ENCODE results near the gene IP6K1.
A peak's percentile ranks its signal among the peaks of the same experiment; 100 is the strongest.

IP6K1 gene

DNA sequence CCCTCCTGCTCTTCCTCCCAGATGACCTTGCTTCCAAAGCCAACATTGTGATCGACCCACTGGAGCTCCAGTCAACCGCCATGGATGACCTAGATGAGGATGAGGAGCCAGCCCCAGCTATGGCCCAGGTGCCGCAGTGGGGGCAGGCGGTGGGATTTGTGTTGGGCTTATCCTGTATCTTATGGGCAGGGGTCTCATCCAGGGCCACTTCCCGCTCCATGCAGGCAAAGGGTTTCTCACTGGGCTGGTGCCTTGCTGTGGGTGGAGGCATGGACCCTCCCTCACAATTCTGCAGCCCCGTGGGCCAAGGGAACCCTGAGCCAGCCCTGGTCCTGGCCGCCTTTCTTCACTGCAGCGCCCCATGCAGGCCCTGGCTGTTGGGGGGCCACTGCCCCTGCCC lies 81.7 kb downstream of the IP6K1 start:
- TF ChIP-seq, protein P1, sequence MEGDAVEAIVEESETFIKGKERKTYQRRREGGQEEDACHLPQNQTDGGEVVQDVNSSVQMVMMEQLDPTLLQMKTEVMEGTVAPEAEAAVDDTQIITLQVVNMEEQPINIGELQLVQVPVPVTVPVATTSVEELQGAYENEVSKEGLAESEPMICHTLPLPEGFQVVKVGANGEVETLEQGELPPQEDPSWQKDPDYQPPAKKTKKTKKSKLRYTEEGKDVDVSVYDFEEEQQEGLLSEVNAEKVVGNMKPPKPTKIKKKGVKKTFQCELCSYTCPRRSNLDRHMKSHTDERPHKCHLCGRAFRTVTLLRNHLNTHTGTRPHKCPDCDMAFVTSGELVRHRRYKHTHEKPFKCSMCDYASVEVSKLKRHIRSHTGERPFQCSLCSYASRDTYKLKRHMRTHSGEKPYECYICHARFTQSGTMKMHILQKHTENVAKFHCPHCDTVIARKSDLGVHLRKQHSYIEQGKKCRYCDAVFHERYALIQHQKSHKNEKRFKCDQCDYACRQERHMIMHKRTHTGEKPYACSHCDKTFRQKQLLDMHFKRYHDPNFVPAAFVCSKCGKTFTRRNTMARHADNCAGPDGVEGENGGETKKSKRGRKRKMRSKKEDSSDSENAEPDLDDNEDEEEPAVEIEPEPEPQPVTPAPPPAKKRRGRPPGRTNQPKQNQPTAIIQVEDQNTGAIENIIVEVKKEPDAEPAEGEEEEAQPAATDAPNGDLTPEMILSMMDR (IDR thresholded peaks at IDR 0.05; ENCODE audit: low read depth, low read length) = no peak
- H3K4me3 ChIP-seq (ENCODE audit: low read depth, low read length) = no peak overlapping the region

DNA sequence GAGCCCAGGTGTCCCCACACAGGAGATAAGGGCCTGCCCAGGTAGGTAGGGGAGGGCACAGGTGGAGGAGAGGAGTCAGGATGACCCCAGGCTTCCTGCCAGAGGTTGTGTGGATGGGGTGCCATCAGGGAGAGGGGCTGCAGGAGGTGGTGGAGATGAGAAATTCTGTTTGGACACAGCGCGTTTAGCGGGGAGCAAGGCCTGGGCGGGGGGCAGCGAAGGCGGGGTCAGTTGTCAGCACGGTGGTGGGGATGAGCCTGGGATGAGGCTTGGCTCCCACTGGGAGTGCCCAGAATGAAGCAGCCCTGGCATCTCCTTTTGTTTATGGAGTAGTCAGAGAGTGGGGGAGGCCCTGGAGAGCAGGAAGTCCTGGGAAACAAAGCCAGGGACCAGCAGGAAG lies 82.4 kb downstream of the IP6K1 start:
- H3K4me3 ChIP-seq (ENCODE audit: low read depth, low read length) = no peak overlapping the region
- TF ChIP-seq, protein P1 (IDR thresholded peaks at IDR 0.05; ENCODE audit: low read depth, low read length) = no peak

DNA sequence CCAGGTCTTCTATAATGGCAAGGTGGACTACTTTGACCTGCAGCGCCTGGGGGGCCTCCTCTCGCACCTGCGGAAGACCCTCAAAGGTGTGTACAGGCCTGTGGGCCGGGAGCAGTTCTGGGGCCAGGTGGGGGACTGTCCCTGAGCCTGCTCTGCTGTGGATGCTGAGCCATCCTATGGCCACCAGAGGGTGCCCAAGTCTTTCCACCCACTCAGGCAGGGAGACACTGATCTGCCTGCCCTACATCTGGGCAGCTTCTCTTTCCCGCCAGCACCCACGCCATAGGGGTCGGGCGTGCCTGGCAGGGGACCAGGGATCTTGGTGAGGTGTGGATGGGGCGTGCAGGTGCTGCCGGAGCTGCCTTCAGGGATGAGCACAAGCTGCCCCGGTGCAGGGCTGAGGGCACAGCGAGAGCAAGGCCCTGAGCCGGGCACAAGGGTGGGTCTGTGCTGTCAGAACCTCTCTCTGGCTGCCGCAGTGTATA lies 82.9 kb downstream of the IP6K1 start:
- TF ChIP-seq, protein P1 (IDR thresholded peaks at IDR 0.05; ENCODE audit: low read depth, low read length) = peak; percentile 93
- H3K4me3 ChIP-seq (ENCODE audit: low read depth, low read length) = no peak overlapping the region

DNA sequence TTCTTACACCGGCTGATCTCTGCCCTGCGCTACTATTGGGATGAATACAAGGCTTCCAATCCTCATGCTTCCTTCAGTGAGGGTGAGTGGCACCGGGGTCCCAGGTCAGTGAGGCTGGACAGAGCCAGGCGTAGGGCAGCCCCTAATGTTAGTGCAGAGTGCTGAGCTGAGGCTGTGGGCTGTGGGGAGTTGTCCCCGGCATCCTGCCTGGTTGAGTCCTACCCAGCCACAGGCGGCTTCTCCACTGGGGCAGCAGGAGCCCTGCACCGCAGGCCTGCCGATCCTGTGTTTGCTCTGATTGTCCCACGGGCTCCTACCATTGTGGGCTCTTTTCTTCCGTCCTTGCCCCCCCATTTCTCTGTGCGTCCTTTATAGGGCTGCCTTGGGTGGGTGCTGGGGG lies 83.7 kb downstream of the IP6K1 start:
- TF ChIP-seq, protein P1 (IDR thresholded peaks at IDR 0.05; ENCODE audit: low read depth, low read length) = no peak
- H3K4me3 ChIP-seq (ENCODE audit: low read depth, low read length) = no peak overlapping the region

DNA sequence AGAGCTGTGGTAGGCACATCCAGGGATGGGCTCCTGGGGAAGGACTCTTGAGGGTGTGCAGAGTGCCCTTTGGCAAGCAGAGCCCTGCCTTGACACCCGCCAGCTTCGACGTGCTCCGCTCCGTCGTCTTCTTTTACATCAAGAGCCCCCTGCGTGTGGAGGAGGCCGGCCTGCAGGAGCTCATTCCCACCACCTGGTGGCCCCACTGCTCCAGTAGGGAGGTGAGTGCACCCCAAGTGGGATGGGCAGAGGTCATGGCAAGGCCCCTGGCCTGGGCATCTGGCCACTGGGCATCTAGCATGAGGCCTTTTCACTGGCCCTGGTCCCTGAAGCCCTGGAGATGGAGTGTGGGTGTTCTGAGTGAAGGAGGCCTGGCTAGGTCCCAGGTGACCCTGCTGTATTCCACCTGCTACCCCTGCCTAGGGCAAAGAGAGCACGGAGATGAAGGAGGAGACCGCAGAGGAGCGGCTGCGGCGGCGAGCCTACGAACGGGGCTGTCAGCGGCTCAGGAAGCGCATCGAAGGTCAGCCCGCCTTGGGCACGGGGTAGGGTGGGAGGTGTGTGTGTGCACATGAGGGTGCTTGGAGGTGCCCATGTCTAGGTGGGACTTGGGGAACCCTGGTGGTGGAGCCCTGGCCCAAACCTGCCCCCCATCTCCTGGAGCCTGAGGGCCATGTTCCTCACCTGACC lies 84.8 kb downstream of the IP6K1 start:
- TF ChIP-seq, protein P1 (IDR thresholded peaks at IDR 0.05; ENCODE audit: low read depth, low read length) = peak; percentile 68
- no peak overlapping the region for H3K4me3 ChIP-seq (ENCODE audit: low read depth, low read length)

DNA sequence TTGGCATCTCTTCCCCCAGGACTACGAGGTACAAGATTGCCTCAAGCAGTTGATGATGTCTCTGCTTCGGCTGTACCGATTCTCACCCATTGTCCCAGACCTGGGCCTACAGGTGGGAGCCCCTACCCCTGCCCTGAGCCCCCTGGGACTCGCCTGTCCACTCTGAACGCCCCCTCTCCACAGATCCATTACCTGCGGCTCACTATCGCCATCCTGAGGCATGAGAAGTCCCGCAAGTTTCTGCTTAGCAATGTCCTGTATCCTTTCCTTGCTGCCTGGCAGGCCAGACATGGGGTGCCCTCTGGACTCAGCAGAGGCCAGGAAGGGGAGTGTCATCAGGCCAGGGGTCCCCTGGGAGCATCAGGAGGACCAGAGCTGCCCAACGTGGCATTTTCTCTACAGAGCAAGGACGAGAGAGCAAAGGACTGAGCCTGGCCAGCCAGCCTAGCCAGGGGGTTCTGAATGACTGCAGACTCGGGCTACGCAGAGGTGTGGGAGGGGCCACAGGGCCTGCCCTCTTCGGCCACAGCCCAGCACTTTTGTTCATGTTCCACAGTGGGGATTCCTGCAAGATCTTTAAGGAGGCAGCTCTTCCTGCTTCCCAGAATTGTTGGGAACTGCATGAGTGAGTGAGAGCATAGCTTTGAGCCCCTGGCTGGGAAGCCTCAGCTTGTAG lies 85.8 kb downstream of the IP6K1 start:
- TF ChIP-seq, protein P1 (IDR thresholded peaks at IDR 0.05; ENCODE audit: low read depth, low read length) = no peak
- H3K4me3 ChIP-seq (ENCODE audit: low read depth, low read length) = no peak overlapping the region

DNA sequence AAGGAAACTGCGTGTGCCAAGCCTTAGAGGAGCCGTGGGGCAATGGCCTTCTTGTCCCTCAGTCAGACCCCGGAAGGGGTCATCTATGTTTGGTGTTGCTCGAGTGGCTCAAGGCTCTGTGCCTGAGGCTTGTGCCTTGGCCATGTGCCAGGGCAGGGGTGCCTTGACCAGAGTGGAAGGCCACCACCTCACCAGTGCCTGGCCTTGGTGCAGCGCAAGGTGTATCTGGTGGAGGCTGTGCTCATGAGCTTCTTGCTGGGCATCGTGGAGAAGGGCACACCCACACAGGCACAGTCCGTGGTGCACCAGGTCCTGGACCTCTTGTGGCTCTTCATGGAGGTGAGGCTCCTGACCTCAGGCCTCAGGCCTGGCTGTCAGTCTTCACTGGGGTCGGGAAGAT lies 86.3 kb downstream of the IP6K1 start:
- no peak overlapping the region for H3K4me3 ChIP-seq (ENCODE audit: low read depth, low read length)
- TF ChIP-seq, protein P1 (IDR thresholded peaks at IDR 0.05; ENCODE audit: low read depth, low read length) = no peak
